AG09319 (cell line): ENCODE results near the gene FAR2.

Experiments
- DNase-seq: peaks from one replicate; pipeline ENCODE4 v3.0.0-alpha.2; 2010; ENCODE audit warnings: low read depth; ENCODE audit errors: extremely low read depth
- TF ChIP-seq, protein P1 (sequence below): IDR thresholded peaks from 2 replicates; pipeline ENCODE4 v1.5.1; 2011; ENCODE audit warnings: low read depth, mild to moderate bottlenecking, inconsistent platforms, low read length, moderate library complexity

Gene FAR2

DNA sequence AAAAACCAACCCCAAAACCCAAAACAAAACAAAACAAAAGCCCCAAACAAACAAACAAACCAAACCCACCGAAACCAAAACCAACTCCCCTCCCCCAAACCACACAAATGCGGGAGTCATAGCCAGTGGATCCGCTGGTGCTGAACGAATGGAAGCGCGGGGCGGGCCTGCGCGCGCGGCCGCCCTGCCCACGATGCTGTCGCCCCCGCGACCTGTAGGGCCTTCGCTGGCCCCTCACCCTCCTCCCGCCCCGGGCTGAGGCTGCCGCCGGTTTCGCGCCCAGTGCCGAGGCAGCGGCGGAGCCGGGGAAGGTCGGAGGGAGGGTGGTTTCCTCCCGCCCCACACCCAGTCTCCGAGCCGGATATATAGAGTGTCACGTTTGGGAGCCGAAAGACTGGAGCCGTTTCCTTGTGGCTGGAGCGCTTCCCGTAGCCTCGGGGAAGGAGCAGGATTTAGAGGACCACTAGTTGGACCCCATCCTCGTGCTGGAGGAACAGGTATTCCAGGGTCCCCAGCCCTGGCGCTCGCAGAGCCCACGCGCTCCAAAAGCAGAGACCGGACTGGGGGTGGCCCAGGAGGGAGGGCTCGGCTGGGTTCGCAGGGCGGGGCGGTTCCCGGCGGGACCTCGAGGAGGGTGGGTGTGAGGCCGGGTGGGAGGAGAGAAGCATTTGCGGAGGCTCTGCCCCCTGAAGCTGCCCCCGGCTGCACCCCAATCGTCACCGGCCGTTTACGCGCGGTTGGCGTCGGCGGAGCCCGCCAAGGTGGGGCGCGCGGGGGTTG is at the start of gene FAR2:
Gene FAR2, plus strand, starts transcription at position 368 of the 780 bp plus-strand sequence. CDS start 121,172 bp downstream, outside the sequence.
- DNase-seq = no peak
- TF ChIP-seq, protein P1, sequence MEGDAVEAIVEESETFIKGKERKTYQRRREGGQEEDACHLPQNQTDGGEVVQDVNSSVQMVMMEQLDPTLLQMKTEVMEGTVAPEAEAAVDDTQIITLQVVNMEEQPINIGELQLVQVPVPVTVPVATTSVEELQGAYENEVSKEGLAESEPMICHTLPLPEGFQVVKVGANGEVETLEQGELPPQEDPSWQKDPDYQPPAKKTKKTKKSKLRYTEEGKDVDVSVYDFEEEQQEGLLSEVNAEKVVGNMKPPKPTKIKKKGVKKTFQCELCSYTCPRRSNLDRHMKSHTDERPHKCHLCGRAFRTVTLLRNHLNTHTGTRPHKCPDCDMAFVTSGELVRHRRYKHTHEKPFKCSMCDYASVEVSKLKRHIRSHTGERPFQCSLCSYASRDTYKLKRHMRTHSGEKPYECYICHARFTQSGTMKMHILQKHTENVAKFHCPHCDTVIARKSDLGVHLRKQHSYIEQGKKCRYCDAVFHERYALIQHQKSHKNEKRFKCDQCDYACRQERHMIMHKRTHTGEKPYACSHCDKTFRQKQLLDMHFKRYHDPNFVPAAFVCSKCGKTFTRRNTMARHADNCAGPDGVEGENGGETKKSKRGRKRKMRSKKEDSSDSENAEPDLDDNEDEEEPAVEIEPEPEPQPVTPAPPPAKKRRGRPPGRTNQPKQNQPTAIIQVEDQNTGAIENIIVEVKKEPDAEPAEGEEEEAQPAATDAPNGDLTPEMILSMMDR = no peak

DNA sequence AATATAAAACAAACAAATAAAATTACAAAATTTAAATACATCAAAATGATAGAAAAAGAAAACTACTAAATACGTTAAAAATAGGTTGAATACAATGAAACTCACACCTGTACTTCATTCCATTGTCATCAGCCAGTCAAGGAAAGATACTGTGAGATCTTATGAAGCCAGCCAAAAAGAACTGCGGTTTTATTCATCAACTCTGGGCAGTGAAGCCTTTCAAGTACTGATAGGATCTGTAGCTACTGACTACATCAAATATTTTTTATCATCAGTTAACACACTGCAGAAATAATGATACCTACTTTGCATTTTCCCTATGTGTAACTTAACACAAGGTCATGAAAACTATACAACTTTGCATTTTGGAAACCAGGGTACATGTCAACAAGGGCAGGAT is 46.3 kb upstream of the FAR2 start:
- TF ChIP-seq, protein P1 = no peak
- DNase-seq = no peak

DNA sequence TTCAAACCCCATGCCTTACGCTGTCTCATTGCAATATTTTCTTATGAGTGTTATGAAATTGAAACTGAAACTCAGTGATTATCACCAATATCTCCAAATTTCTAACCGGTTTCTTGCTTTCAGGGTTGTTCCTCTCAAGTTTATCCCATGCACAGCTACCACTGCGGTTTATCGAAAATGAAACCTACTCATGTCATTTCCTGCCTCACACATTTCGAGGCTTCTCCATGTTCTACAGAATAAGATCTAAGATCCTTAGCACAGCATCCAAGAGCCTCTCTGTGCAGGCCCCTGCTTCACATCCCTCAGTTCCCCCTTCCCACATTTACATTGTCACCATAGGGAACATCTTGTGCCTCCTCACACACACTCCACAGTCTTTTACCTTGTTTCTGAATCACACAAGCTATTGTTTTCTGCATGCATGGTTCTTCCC is 45.5 kb upstream of the FAR2 start:
- no peak for DNase-seq

DNA sequence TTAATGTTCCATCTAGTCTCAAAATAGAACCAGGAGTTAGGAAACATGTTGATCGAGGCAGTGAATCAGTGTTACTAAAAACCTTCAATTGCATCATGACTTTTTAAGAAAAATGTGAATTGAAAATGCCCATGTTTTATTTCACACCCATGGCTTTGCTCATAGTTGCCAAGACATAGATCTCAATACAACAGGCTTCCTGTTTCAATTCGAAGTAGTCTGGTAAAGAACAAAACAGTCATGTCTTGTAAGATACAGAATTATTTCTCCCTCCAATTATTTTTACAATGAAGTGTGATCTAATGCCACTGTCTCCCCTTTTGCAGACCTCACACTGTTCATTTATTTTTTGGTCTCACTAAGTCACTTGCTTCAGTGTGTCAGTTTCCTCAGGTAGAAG is 44.6 kb upstream of the FAR2 start:
- TF ChIP-seq, protein P1 = no peak
- no peak for DNase-seq

More for the DNA sequence above, 45.5 kb upstream of the FAR2 start:
- TF ChIP-seq, protein P1 = no peak

DNA sequence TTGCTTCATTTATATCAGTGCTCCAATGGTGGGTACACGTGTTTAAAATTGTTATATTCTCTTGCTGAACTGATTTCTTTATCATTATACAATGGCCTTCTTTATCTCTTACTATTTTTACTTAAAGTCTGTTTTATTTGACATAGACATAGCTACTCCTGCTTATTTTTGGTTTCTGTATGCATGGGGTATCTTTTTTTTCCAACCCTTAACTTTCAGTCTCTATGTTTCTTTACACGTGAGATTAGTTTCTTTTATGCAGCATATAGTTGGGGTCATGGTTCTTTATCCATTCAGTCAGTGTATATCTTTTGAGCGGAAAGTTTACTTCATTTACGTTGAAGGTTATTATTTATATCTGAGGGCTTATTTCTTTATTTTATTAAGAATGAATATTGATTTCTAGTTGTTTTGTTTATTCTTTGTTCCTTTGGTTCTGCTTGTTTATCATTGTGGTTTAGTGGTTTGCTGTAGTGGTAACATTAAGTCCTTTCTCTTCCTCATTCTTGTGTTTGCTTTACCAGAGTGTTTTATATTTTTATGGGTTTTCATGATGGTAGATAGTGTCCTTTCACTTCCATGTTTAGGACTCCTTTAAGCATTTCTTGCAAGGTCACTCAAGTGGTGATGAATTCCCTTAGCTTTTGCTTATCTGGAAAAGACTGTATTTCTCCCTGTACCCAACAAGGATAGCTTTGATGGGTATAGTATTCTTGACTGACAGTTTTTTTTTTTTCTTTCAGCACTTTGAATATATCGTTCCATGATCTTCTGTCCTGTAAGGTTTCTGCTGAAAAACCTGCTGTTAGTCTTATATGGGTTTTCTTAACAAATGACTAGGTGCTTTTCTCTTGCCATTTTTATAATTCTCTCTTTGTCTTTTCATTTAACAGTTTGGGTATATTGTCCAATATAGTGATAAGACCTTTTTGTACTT is 38.3 kb upstream of the FAR2 start:
- TF ChIP-seq, protein P1 = no peak
- DNase-seq = no peak

DNA sequence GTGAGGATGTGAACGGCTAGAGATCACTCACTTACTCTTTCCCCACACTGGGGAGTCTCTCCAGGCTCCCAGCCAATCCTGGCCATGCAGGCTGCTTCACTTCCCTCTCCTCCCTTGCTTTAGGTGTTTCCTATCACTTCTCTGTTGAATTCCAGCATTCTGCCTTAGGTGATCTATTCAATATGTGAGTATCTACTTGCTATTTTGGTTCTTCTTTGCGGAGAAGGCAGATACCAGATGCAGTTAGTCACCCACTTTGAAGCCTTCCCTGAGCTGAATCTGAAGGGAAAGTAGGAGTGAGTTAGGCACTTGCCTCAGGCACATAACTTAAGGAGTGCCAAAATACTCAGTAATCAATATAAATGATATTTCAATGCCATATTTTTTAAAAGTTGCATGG is 36.0 kb upstream of the FAR2 start:
- no peak for DNase-seq
- TF ChIP-seq, protein P1 = no peak

DNA sequence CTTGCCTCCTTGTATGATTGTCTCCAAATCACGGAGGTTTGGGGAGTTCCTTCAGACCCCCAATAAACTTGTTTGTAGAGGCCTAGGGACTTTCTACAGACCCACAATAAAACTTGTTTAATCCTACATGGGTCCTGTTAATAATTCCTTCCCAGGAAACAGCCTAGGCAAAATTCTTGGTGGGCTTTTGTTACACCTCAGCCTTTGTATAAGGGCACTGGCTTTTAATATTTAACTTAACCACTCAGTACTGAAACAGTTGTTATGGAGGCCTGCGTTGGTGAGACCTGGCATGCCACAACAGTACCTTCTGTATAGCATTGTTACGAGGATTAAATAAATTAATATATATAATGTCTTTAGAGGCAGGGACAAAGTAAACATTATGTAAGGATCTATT is 32.7 kb upstream of the FAR2 start:
- TF ChIP-seq, protein P1 = no peak
- DNase-seq = no peak
